NCI-H2081 treated with DMSO at 0.1 percent for 48 hours (cell line): ENCODE results near the gene SF3A1.

Source experiments
- DNase-seq: peaks from one replicate; lab custom pipeline; 2025; lab: John Stamatoyannopoulos, UW

Gene SF3A1

GRCh38 chr22:30287648-30288418 lies 68.9 kb downstream of the SF3A1 start:
- no peak for DNase-seq

- no peak for DNase-seq
Observed at GRCh38 chr22:30286813-30287647, 69.7 kb downstream of the SF3A1 start.

GRCh38 chr22:30286331-30286730 lies 70.4 kb downstream of the SF3A1 start:
- DNase-seq = no peak

GRCh38 chr22:30285846-30286200 lies 70.9 kb downstream of the SF3A1 start:
- no peak for DNase-seq

DNA sequence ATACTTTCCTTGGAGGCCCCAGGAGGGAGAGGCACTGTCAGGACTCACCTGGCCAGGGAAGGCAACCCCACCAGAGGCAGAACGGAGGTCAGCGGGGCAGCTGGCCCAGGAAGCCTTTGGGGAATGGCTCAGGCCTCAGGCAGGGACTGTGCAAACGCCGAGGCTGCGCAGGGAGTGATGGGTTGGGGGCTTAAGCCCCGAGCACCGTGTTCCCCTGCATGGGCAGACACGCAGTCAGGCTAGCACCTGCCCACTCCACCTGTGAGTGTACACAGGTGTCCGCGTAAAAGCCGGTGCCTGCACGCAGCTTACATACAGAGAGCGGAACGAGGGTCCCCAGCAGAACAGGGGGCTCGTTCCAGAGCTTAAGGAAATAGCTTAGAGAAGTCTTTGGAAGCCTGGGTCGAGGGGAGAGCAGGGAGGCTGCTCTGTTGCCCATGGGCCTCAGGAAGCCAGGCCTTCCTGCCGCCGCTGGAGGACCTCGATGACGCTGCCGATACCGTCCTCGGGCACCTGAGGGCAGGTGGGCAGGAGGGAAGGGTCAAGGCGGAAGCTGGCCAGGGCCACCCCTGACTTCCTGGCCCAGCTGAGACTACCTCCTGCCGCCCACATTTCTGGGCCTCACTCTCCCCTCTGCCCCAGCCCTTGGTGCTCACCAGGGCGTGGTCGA lies 71.4 kb downstream of the SF3A1 start:
- DNase-seq = no peak

GRCh38 chr22:30284666-30285065 lies 72.0 kb downstream of the SF3A1 start:
- DNase-seq = no peak

DNA sequence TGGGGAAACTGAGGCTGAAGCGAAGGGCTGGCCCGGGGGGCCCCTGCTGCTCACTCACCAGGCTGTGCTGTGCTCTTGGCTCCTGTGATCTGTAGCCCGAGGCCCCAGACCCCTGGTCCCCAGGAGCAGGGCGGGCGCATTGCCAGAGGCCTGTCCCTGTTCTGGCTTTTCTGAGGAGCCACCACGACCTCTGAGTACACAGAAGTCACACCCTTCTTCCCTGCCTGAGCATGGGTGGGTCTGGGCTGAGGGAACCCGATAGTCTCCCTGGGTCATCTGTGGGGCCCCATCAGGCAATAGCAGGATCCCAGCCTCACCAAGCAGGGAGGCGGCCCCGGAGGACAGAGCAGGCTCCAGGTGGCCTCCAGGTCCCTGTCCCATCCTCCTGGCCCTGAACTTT lies 72.5 kb downstream of the SF3A1 start:
- DNase-seq = no peak

DNA sequence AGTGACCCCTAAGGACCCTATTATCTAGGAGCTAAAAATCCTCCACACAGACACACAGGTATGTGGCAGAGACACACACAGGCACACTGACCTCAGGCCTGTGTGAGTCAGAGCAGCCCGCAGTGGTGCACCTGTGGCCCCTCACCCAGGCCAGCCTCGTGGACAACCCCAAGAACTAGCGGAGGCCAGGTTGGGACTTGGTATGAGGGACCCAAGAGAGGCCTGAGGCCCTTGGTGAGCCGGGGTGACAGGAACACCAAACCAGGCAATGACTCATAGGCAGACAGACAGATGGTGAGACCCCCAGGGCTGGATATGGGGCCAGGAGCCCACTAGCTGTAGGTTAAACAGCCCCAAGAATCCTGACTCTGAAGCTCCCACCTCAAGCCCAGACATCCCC lies 73.4 kb downstream of the SF3A1 start:
- no peak for DNase-seq

DNA sequence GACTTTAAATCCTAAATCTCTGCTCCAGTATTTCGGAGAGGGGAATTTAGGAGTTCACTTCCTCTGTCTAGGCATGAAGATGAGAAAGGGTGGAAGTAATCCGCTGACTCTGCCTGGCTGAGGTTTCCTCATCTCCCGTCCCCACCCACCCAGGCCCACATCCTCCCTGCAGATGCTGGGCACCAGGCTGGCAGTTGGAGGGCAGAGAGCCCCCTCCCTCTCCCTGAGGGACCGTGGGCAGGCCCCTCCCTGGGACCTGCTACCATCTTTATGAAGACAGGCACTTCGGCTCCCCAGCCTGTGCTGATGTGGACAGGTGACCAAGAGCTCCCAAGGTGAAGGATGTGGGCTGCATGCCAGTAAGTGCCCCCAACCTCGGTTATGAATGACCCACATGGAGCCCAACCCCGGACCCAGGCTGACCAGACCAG lies 74.1 kb downstream of the SF3A1 start:
- no peak for DNase-seq
